ENCODE results near the gene OXER1. TPM values are rescaled to one million over a fixed set of nuclear protein-coding genes. Genes with fewer than 3 reads are reported as not detected.

OXER1 gene
- total RNA-seq, 1 experiment from 2014 or later, result not detected

GRCh38 chr2:42771546-42772153 lies 7.7 kb upstream of the OXER1 start:
- Histone ChIP-seq H2AFZ (no peak overlapping the region), H3K27me3 (ENCODE audit: insufficient read depth, low read depth) (no peaks in the 10 kb centered on the region), H3K4me2 (no peak overlapping the region), H3K4me3 (no peak overlapping the region), H3F3A (ENCODE audit: insufficient read depth, low read depth) (no peaks in the 10 kb centered on the region; the same call in 1 of the 2 replicates), H4K20me1 (ENCODE audit: insufficient read depth) (no peaks in the 10 kb centered on the region), H3K4me1 (replicated peaks; ENCODE audit: insufficient read depth) (no peaks in the 10 kb centered on the region), H3K27ac (no peak overlapping the region), H3K9me3 (ENCODE audit: insufficient read depth, low read depth) (no peaks in the 10 kb centered on the region), H3K9me2 (ENCODE audit: insufficient read depth) (no peaks in the 10 kb centered on the region; the same call in 1 of the 2 replicates), H3K36me3 (ENCODE audit: low read depth) (no peaks in the 10 kb centered on the region), H3K79me2 (ENCODE audit: low read depth) (no peaks in the 10 kb centered on the region)
- intact Hi-C loops (cut with micrococcal nuclease; ENCODE audit: unreplicated experiment), result no loop called here
- BruUV-seq (replicated peaks), result no TSS peak
- TF ChIP-seq CTCF (conservative IDR thresholded peaks at IDR 0.05) (no peak), EZH2 (IDR thresholded peaks at IDR 0.05; ENCODE audit: low read depth) (no peak)
- no peak for DNase-seq
- ChIA-PET POLR2A (ENCODE audit: unreplicated experiment) (no interaction called here), CTCF (interaction anchor here (0.7 kb wide), 1 partner anchor 1114 kb away, joined by 8 read pairs; no protein-coding TSS in a partner anchor)

GRCh38 chr2:42770288-42771131 lies 6.6 kb upstream of the OXER1 start:
- intact Hi-C loops (cut with micrococcal nuclease; ENCODE audit: unreplicated experiment), result no loop called here
- no peaks in the 10 kb centered on the region for H3K36me3 ChIP-seq (ENCODE audit: low read depth)
- H3K9me2 ChIP-seq (ENCODE audit: insufficient read depth), result no peaks in the 10 kb centered on the region; the same call in 1 of the 2 replicates
- H2AFZ ChIP-seq, result no peak overlapping the region
- H3K4me2 ChIP-seq, result no peak overlapping the region
- ChIA-PET CTCF (interaction anchor here (0.7 kb wide), 1 partner anchor 1113 kb away, joined by 8 read pairs; no protein-coding TSS in a partner anchor), POLR2A (ENCODE audit: unreplicated experiment) (no interaction called here)
- no peaks in the 10 kb centered on the region for H3K27me3 ChIP-seq (ENCODE audit: insufficient read depth, low read depth)
- H4K20me1 ChIP-seq (ENCODE audit: insufficient read depth), result no peaks in the 10 kb centered on the region
- DNase-seq, result no peak
- no peaks in the 10 kb centered on the region for H3K79me2 ChIP-seq (ENCODE audit: low read depth)
- H3K4me1 ChIP-seq (replicated peaks; ENCODE audit: insufficient read depth), result no peaks in the 10 kb centered on the region
- H3K9me3 ChIP-seq (ENCODE audit: insufficient read depth, low read depth), result no peaks in the 10 kb centered on the region
- no peak overlapping the region for H3K4me3 ChIP-seq
- BruUV-seq (replicated peaks), result no TSS peak
- TF ChIP-seq CTCF (conservative IDR thresholded peaks at IDR 0.05) (peak; percentile 66), EZH2 (IDR thresholded peaks at IDR 0.05; ENCODE audit: low read depth) (no peak)
- no peaks in the 10 kb centered on the region; the same call in 1 of the 2 replicates for H3F3A ChIP-seq (ENCODE audit: insufficient read depth, low read depth)
- no peak overlapping the region for H3K27ac ChIP-seq

- no peaks in the 10 kb centered on the region for H3K9me3 ChIP-seq (ENCODE audit: insufficient read depth, low read depth)
- H4K20me1 ChIP-seq (ENCODE audit: insufficient read depth), result no peaks in the 10 kb centered on the region
- H3K79me2 ChIP-seq (ENCODE audit: low read depth), result no peaks in the 10 kb centered on the region
- H3K9me2 ChIP-seq (ENCODE audit: insufficient read depth), result no peaks in the 10 kb centered on the region; the same call in 1 of the 2 replicates
- ChIA-PET POLR2A (ENCODE audit: unreplicated experiment) (interaction anchor here (0.7 kb wide), 1 partner anchor 954 kb away, joined by 3 read pairs; no protein-coding TSS in a partner anchor), CTCF (no interaction called here)
- no peak for DNase-seq
- H3K27me3 ChIP-seq (ENCODE audit: insufficient read depth, low read depth), result no peaks in the 10 kb centered on the region
- BruUV-seq (replicated peaks), result no TSS peak
- H2AFZ ChIP-seq, result no peak overlapping the region
- no peak overlapping the region for H3K4me3 ChIP-seq
- no peaks in the 10 kb centered on the region; the same call in 1 of the 2 replicates for H3F3A ChIP-seq (ENCODE audit: insufficient read depth, low read depth)
- no peaks in the 10 kb centered on the region for H3K4me1 ChIP-seq (replicated peaks; ENCODE audit: insufficient read depth)
- TF ChIP-seq CTCF (conservative IDR thresholded peaks at IDR 0.05), result no peak
- TF ChIP-seq EZH2 (IDR thresholded peaks at IDR 0.05; ENCODE audit: low read depth), result no peak
- no peak overlapping the region for H3K4me2 ChIP-seq
- no peaks in the 10 kb centered on the region for H3K36me3 ChIP-seq (ENCODE audit: low read depth)
- intact Hi-C loops (cut with micrococcal nuclease; ENCODE audit: unreplicated experiment), result no loop called here
- no peak overlapping the region for H3K27ac ChIP-seq
These were observed 5.8 kb upstream of the OXER1 start for GRCh38 chr2:42769583-42770287.
